ENCODE measurements around the gene TENM4. TPM values are rescaled to one million over a fixed set of nuclear protein-coding genes. Genes with fewer than 3 reads are reported as not detected.

TENM4 gene
- total RNA-seq, 4 donors from 2014 or later: 31.4 to 44.5 (median 38.0) TPM

DNA sequence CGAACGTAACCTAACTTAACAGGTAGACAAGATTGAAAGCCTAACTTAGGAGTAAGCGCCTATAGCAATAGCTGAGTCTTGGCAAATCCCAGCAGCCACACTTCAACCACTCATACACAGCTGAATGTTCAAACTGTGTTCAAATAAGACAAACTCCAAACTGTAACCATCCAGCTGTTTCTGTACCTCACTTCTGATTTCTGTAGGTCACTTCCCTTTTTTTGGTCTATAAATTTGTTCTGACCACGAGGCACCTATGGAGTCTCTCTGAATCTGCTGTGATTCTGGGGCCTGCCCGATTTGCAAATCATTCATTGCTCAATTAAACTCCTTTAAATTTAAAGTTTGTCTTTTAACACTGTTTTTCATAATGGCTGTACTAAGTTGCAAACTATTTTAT lies 8.2 kb upstream of the TENM4 start:
- H3K4me3 ChIP-seq: no peak overlapping the region
- no peaks in the 10 kb centered on the region for H3K4me1 ChIP-seq
- H3K27ac ChIP-seq: no peak overlapping the region
- no peaks in the 10 kb centered on the region for H3K36me3 ChIP-seq
- H3K9me3 ChIP-seq: no peaks in the 10 kb centered on the region
- DNase-seq (ENCODE audit: low spot score in 2 of 2): no peak
- H3K27me3 ChIP-seq: peaks cover 8% of the 10 kb centered on the region
- WGBS: 91% methylated on average over 5 of the region's 5 CpGs
- TF ChIP-seq POLR2A (IDR thresholded peaks at IDR 0.05) (no peak), EP300 (IDR thresholded peaks at IDR 0.05) (no peak), POLR2AphosphoS5 (IDR thresholded peaks at IDR 0.05) (no peak)
- TF ChIP-seq, protein P1, sequence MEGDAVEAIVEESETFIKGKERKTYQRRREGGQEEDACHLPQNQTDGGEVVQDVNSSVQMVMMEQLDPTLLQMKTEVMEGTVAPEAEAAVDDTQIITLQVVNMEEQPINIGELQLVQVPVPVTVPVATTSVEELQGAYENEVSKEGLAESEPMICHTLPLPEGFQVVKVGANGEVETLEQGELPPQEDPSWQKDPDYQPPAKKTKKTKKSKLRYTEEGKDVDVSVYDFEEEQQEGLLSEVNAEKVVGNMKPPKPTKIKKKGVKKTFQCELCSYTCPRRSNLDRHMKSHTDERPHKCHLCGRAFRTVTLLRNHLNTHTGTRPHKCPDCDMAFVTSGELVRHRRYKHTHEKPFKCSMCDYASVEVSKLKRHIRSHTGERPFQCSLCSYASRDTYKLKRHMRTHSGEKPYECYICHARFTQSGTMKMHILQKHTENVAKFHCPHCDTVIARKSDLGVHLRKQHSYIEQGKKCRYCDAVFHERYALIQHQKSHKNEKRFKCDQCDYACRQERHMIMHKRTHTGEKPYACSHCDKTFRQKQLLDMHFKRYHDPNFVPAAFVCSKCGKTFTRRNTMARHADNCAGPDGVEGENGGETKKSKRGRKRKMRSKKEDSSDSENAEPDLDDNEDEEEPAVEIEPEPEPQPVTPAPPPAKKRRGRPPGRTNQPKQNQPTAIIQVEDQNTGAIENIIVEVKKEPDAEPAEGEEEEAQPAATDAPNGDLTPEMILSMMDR (IDR thresholded peaks at IDR 0.05): no peak

DNA sequence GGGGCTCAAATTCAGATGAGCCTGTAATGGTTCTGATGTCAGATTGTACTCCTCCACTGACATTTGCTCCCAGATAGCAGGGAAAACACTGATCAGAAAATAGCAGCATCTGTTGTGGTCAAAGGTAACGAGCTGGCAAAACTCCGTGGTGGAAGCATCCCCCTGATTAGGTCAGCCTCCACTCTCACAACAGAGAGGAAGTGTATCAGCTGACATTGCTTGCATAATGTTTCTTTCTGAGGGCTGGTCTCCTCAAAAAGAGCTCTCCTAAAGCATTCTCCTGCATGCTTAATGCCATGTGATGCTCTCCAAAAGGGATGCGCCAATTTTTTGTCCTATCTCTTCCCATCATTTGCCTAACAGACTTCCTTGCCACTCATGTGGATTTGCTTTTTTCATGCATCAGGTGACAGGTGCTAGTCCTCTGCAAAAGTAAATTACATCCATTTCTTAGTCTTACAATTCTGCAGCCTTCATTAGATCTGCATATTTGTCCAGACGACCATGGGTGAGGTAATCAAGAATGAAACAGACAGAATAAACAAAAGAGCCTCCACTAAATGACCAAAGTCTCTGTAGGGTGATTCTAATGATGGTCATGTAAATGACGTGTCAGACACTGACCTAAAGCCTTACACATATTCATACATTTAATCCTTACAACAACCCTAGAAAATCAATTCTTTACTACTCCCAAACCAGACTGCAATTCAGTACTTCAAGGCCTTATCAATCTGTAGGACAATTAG lies 6.4 kb upstream of the TENM4 start:
- H3K9me3 ChIP-seq: no peaks in the 10 kb centered on the region
- H3K36me3 ChIP-seq: no peaks in the 10 kb centered on the region
- no peak for DNase-seq (ENCODE audit: low spot score in 2 of 2)
- no peaks in the 10 kb centered on the region for H3K4me1 ChIP-seq
- WGBS: 69% methylated on average over 5 of the region's 5 CpGs
- H3K27me3 ChIP-seq: peaks cover 15% of the 10 kb centered on the region
- no peak overlapping the region for H3K4me3 ChIP-seq
- H3K27ac ChIP-seq: no peak overlapping the region
- TF ChIP-seq EP300 (IDR thresholded peaks at IDR 0.05) (no peak), POLR2AphosphoS5 (IDR thresholded peaks at IDR 0.05) (no peak), POLR2A (IDR thresholded peaks at IDR 0.05) (no peak)
- TF ChIP-seq, protein P1 (IDR thresholded peaks at IDR 0.05): no peak

DNA sequence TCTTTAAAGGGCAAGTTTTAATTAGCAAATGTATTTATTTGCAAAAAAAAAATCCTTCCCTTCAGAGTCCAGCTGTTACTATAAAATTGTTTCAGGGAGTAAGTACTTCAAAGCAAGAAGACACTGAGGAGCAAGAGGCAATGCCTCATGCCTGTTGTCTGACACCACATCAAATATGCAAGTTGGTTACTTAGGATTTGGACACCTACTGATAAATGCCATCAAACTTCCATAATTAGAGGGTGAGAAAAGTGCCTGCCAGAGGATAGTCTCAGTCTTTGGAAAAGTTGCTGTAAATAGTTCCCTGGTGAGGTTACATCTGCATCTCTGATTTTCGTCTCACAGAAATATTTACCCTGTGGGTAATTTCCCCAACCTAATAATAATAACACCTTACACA lies 4.1 kb upstream of the TENM4 start:
- Histone ChIP-seq H3K4me3 (no peak overlapping the region), H3K36me3 (no peaks in the 10 kb centered on the region), H3K27ac (no peak overlapping the region), H3K9me3 (no peaks in the 10 kb centered on the region), H3K27me3 (peaks cover 19% of the 10 kb centered on the region), H3K4me1 (peaks cover 15% of the 10 kb centered on the region)
- 56% methylated on average over 1 of the region's 1 CpG for WGBS
- TF ChIP-seq, protein P1 (IDR thresholded peaks at IDR 0.05): no peak
- no peak for TF ChIP-seq EP300 (IDR thresholded peaks at IDR 0.05)
- DNase-seq (ENCODE audit: low spot score in 2 of 2): no peak

DNA sequence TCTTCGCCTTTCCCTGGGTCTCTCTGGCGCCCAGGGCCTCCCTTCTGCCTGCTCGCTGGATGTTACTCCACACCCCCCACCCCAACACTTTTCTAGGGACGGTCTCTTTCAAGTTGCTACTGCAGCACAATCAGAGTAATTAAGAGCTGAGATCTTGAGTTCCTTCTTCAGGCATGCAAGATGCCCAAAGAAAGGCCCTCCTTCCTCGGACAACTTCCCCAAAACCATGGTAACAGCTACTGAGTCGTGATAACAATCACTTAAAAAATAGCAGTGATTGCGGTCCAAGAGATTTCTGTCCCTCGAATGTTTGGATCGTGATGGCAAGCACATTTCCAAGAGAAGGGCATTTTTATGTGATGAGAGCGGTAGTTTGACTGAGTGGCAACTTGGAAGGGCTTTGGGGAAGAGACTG lies 638 bp upstream of the TENM4 start:
- H3K4me3 ChIP-seq: peak overlapping the region; percentile 71
- peaks cover 50% of the 10 kb centered on the region for H3K4me1 ChIP-seq
- no peaks in the 10 kb centered on the region for H3K9me3 ChIP-seq
- no peak for DNase-seq (ENCODE audit: low spot score in 2 of 2)
- H3K27ac ChIP-seq: no peak overlapping the region
- WGBS: 50% methylated on average over 10 of the region's 10 CpGs
- TF ChIP-seq POLR2AphosphoS5 (IDR thresholded peaks at IDR 0.05) (no peak), POLR2A (IDR thresholded peaks at IDR 0.05) (no peak), EP300 (IDR thresholded peaks at IDR 0.05) (no peak)
- TF ChIP-seq, protein P1 (IDR thresholded peaks at IDR 0.05): no peak
- H3K36me3 ChIP-seq: no peaks in the 10 kb centered on the region
- peaks cover 47% of the 10 kb centered on the region for H3K27me3 ChIP-seq

DNA sequence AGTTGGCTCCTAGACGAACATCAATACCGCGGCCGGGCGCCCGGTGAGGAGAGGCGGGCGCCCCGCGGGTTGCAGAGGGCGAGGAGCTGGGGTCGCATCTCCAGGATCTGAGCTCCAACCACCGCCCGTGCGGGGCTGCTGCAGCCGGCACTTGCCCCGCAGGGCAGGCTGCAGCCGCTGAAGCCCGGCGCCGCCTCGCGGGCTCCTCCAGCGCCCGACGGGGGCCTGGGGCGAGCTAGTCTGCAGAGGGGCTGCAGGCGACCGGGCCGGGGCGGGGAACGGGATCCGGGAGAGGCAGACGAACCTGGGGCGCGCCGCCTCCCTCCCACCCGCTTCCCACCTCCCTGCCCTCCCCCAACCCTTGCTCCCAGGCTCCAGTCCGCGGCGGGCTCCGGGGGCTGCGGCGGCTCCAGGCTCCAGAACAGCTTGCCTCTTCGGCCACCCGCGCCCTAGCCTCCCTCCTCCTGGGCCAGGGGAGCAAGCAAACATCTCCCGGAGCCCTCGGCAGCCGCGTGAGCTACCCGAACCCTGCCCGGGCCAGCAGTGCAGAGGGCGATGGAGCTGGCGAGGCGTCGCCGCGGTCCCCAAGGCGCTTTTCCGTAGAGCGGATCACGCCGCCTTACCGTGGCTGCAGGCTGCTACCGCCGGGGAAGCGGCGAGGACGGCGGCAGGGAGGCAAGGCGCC lies 802 bp downstream of the TENM4 start:
- Histone ChIP-seq H3K4me1 (peaks cover 52% of the 10 kb centered on the region), H3K36me3 (no peaks in the 10 kb centered on the region), H3K4me3 (peak overlapping the region; percentile 71), H3K9me3 (no peaks in the 10 kb centered on the region), H3K27ac (peak overlapping the region; percentile 83), H3K27me3 (peaks cover 55% of the 10 kb centered on the region)
- DNase-seq (ENCODE audit: low spot score in 2 of 2): peak in 1 of 2 donors; percentile 67
- WGBS: 0% methylated on average over 7 of the region's 72 CpGs
- TF ChIP-seq POLR2A (IDR thresholded peaks at IDR 0.05): no peak
- no peak for TF ChIP-seq EP300 (IDR thresholded peaks at IDR 0.05)
- TF ChIP-seq, protein P1 (IDR thresholded peaks at IDR 0.05): no peak
- TF ChIP-seq POLR2AphosphoS5 (IDR thresholded peaks at IDR 0.05): no peak
